B cell (primary cell): ENCODE data around the gene MAP3K12.

ENCODE experiments used
- EZH2 ChIP-seq: IDR thresholded peaks from 2 replicates; pipeline ENCODE4 v1.6.1; 2012; ENCODE audit warnings: borderline replicate concordance, low read depth, mild to moderate bottlenecking, moderate library complexity, low read length; ENCODE audit not compliant: insufficient read depth, poor library complexity, severe bottlenecking
- TF ChIP-seq, protein P1 (sequence below): fragments of 200-600 bp; IDR thresholded peaks from one replicate; pipeline ENCODE4 v1.8.0; 2022; ENCODE audit warnings: antibody characterized with exemption, mild to moderate bottlenecking

DNA sequence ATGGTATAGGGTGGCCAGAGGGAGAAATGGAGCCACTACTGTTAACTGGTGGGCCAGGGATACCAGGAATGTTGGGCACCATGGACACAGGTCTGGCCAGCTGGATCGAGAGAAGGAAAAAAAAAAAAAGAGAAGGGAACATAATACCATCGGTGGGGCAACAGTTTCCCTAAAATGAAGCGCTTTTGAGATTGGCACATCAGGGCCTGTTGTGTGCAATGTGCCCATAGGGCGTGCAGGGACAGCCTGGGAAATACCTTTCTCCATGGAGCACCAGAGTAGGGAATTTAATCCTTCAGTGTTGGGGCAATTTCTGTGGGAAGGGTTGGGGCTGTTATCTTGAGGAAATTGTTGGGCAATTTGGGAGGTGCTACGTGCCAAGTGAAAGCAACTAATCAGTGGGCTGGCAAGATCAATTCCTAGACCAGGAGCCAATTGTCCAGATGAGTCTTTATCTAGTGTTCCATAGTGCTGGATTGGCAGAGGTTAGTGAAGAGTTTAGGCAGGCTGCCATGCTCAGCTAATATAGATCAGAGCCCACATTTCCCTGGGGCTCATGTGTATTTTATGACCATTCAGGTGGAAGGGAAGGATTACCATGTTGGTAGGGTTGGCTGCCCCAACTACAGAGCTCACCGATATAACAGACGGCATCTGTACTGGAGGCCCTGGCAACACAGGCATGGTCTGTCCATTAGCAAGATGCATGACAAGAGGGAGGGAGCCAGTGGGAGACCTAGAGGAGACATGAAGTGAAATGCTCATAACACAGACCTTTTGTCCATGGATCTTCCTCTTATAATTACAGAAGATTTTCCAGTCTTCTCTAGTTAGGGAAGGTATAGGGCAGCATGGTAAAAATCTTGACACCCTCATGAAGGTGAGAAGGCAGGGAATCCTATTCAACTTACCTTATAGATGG, 33.5 kb upstream of the MAP3K12 start:
- TF ChIP-seq, protein P1, sequence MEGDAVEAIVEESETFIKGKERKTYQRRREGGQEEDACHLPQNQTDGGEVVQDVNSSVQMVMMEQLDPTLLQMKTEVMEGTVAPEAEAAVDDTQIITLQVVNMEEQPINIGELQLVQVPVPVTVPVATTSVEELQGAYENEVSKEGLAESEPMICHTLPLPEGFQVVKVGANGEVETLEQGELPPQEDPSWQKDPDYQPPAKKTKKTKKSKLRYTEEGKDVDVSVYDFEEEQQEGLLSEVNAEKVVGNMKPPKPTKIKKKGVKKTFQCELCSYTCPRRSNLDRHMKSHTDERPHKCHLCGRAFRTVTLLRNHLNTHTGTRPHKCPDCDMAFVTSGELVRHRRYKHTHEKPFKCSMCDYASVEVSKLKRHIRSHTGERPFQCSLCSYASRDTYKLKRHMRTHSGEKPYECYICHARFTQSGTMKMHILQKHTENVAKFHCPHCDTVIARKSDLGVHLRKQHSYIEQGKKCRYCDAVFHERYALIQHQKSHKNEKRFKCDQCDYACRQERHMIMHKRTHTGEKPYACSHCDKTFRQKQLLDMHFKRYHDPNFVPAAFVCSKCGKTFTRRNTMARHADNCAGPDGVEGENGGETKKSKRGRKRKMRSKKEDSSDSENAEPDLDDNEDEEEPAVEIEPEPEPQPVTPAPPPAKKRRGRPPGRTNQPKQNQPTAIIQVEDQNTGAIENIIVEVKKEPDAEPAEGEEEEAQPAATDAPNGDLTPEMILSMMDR, result no peak
- no peak for TF ChIP-seq EZH2
